ENCODE measurements around the gene TTC33. TPM values are rescaled to one million over a fixed set of nuclear protein-coding genes. Genes with fewer than 3 reads are reported as not detected.

The TTC33 gene
- total and polyA plus RNA-seq, 2 of the 13 experiments (the other 11 are each of a cell fraction or from before 2014, with no cell fraction given), result 4.5 to 20.0 TPM

- Histone ChIP-seq H3K27me3 (ENCODE audit: control insufficient read depth in 1 of 2, insufficient read depth in 2 of 2, low read length in 2 of 2) (no peaks in the 10 kb centered on the region), H3K27ac (ENCODE audit: extremely low read length, insufficient read depth, low read length) (no peak overlapping the region), H3K79me2 (ENCODE audit: insufficient read depth, low read length) (no peaks in the 10 kb centered on the region), H4K20me1 (ENCODE audit: insufficient read depth, low read length) (no peaks in the 10 kb centered on the region), H3K9ac (ENCODE audit: insufficient read depth, low read depth, low read length) (no peak overlapping the region), H3K4me1 (ENCODE audit: insufficient read depth, low read length) (no peaks in the 10 kb centered on the region), H3K36me3 (replicated peaks in 1 of 2; ENCODE audit: control insufficient read depth in 1 of 2, insufficient read depth in 2 of 2, low read length in 2 of 2) (no peaks in the 10 kb centered on the region), H3K9me3 (ENCODE audit: low read length) (no peaks in the 10 kb centered on the region), H3K4me3 (replicated peaks in 1 of 3; ENCODE audit: insufficient read depth in 1 of 3, low read depth in 2 of 3, low read length in 3 of 3) (no peak overlapping the region), H2AFZ (ENCODE audit: low read length) (no peak overlapping the region), H3K4me2 (ENCODE audit: low read depth, low read length) (no peak overlapping the region)
- in situ Hi-C loops (cut with HindIII; ENCODE audit: extremely low pct_ligation_motif_present, low pct_unique_long_range_greater_than_20kb), result no loop called here
- BruUV-seq (replicated peaks), result no TSS peak
- FAIRE-seq, result no peak
- POLR2A ChIA-PET, result no interaction called here
- TF ChIP-seq KAT8 (CRISPR knock-in tag; IDR thresholded peaks at IDR 0.05) (no peak), TOPORS (CRISPR knock-in tag; IDR thresholded peaks at IDR 0.05) (no peak), HNRNPL (IDR thresholded peaks at IDR 0.05; ENCODE audit: low read depth, low read length) (no peak), ZNF549 (CRISPR knock-in tag; IDR thresholded peaks at IDR 0.05) (no peak), ZNF749 (CRISPR knock-in tag; IDR thresholded peaks at IDR 0.05; ENCODE audit: borderline replicate concordance) (no peak), CC2D1A (CRISPR knock-in tag; IDR thresholded peaks at IDR 0.05) (no peak), TCF12 (IDR thresholded peaks at IDR 0.05) (no peak), TCF12 (CRISPR knock-in tag; IDR thresholded peaks at IDR 0.05) (no peak), ZNF614 (CRISPR knock-in tag; IDR thresholded peaks at IDR 0.05; ENCODE audit: borderline replicate concordance) (no peak)
- ATAC-seq, result no peak
- 16% methylated on average over 2 of the region's 2 CpGs for WGBS (ENCODE audit: low lambda C conversion rate)
- DNase-seq (ENCODE audit: low spot score), result no peak
- CTCF ChIA-PET (ENCODE audit: low intra/inter-chr PET ratio, low total read pairs), result no interaction called here
- intact Hi-C loops (cut with micrococcal nuclease; ENCODE audit: unreplicated experiment), result no loop called here
Measured at GRCh38 chr5:40618926-40619325, 136.8 kb downstream of the TTC33 start.

DNA sequence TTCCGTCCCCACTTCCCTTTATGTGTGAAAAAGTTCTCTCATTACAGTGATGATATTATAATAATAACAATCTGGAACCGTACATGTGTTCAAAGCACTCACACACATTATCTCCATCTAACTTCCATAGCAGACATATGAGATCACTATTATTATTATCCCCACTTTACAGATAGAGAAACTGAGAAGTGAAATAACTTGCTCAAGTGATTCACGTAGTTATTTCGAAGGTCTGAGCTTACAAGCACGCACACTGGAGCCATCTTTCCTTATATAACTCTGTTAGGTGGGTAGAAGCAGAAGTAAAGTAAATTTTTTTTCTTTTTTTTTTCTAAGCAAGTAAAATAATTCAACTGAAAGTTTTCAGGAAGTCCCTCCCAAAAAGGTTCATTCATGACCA lies 139.0 kb downstream of the TTC33 start:
- TF ChIP-seq HES4 (CRISPR knock-in tag; IDR thresholded peaks at IDR 0.05; ENCODE audit: borderline replicate concordance), result no peak
- TF ChIP-seq HNF4G (IDR thresholded peaks at IDR 0.05; ENCODE audit: borderline replicate concordance, low read depth, low read length), result no peak
- TF ChIP-seq HNF4G (CRISPR knock-in tag; IDR thresholded peaks at IDR 0.05; ENCODE audit: borderline replicate concordance, low read depth), result no peak
- TF ChIP-seq ZNF780A (CRISPR knock-in tag; IDR thresholded peaks at IDR 0.05), result no peak
- no peak for TF ChIP-seq ZSCAN20 (CRISPR knock-in tag; IDR thresholded peaks at IDR 0.05; ENCODE audit: borderline replicate concordance)
- TF ChIP-seq ZBTB44 (CRISPR knock-in tag; IDR thresholded peaks at IDR 0.05), result no peak
- no peak for TF ChIP-seq ZMAT3 (CRISPR knock-in tag; conservative IDR thresholded peaks at IDR 0.05)
- Histone ChIP-seq H3K36me3 (replicated peaks in 1 of 2; ENCODE audit: control insufficient read depth in 1 of 2, insufficient read depth in 2 of 2, low read length in 2 of 2) (no peaks in the 10 kb centered on the region), H3K79me2 (ENCODE audit: insufficient read depth, low read length) (no peaks in the 10 kb centered on the region), H4K20me1 (ENCODE audit: insufficient read depth, low read length) (no peaks in the 10 kb centered on the region), H3K4me1 (ENCODE audit: insufficient read depth, low read length) (no peaks in the 10 kb centered on the region), H3K9ac (ENCODE audit: insufficient read depth, low read depth, low read length) (no peak overlapping the region), H3K9me3 (ENCODE audit: low read length) (no peaks in the 10 kb centered on the region), H3K4me2 (ENCODE audit: low read depth, low read length) (no peak overlapping the region), H3K27ac (ENCODE audit: extremely low read length, insufficient read depth, low read length) (no peak overlapping the region), H3K27me3 (ENCODE audit: control insufficient read depth in 1 of 2, insufficient read depth in 2 of 2, low read length in 2 of 2) (no peaks in the 10 kb centered on the region), H2AFZ (ENCODE audit: low read length) (no peak overlapping the region), H3K4me3 (replicated peaks in 1 of 3; ENCODE audit: insufficient read depth in 1 of 3, low read depth in 2 of 3, low read length in 3 of 3) (no peak overlapping the region)
- ATAC-seq, result no peak
- no peak for FAIRE-seq
- ChIA-PET POLR2A (no interaction called here), CTCF (ENCODE audit: low intra/inter-chr PET ratio, low total read pairs) (no interaction called here)
- no TSS peak for BruUV-seq (replicated peaks)
- WGBS (ENCODE audit: low lambda C conversion rate), result 39% methylated on average over 5 of the region's 5 CpGs
- intact Hi-C loops (cut with micrococcal nuclease; ENCODE audit: unreplicated experiment) (no loop called here), in situ Hi-C loops (cut with HindIII; ENCODE audit: extremely low pct_ligation_motif_present, low pct_unique_long_range_greater_than_20kb) (no loop called here)
- no peak for DNase-seq (ENCODE audit: low spot score)
